DOHH2 (cell line): Measurements from ENCODE around the gene GNPTAB.

Source experiments
- CTCF ChIP-seq: fragments of 200-600 bp; sonication (generic); IDR thresholded peaks from one replicate; pipeline ENCODE4 v1.5.1; 2014; ENCODE audit warnings: antibody characterized with exemption, mild to moderate bottlenecking, low read depth, low read length; ENCODE audit not compliant: poor library complexity, severe bottlenecking
- EZH2phosphoT487 ChIP-seq: fragments of 200-600 bp; sonication (generic); IDR thresholded peaks from 2 replicates; pipeline ENCODE4 v1.6.1; 2017; ENCODE audit warnings: borderline replicate concordance, mild to moderate bottlenecking, antibody characterized with exemption, low read length, moderate library complexity, mixed read lengths

GRCh38 chr12:101824831-101825230, 5.9 kb downstream of the GNPTAB start:
- TF ChIP-seq CTCF = no peak
- no peak for TF ChIP-seq EZH2phosphoT487
